ENCODE measurements around the gene MRPL32.

Gene MRPL32

GRCh38 chr7:42914421-42915045, 17.6 kb upstream of the MRPL32 start:
- Mint-ChIP-seq H3K4me3 (peak overlapping the region; percentile 57), H3K4me1 (ENCODE audit: low read depth) (peaks cover 69% of the 10 kb centered on the region), H3K27me3 (no peaks in the 10 kb centered on the region), H3K36me3 (ENCODE audit: low read depth) (peaks cover 50% of the 10 kb centered on the region), H3K27ac (peak overlapping the region; percentile 92), H3K9me3 (no peaks in the 10 kb centered on the region)

GRCh38 chr7:42915356-42915755, 16.8 kb upstream of the MRPL32 start:
- H3K36me3 Mint-ChIP-seq (ENCODE audit: low read depth), result peaks cover 58% of the 10 kb centered on the region
- no peak overlapping the region for H3K27ac Mint-ChIP-seq
- peaks cover 60% of the 10 kb centered on the region for H3K4me1 Mint-ChIP-seq (ENCODE audit: low read depth)
- H3K4me3 Mint-ChIP-seq, result no peak overlapping the region
- H3K27me3 Mint-ChIP-seq, result no peaks in the 10 kb centered on the region
- H3K9me3 Mint-ChIP-seq, result no peaks in the 10 kb centered on the region

GRCh38 chr7:42922017-42922753, 10.0 kb upstream of the MRPL32 start:
- Mint-ChIP-seq H3K27ac (no peak overlapping the region), H3K9me3 (no peaks in the 10 kb centered on the region), H3K27me3 (no peaks in the 10 kb centered on the region), H3K4me1 (ENCODE audit: low read depth) (peaks cover 41% of the 10 kb centered on the region), H3K4me3 (no peak overlapping the region), H3K36me3 (ENCODE audit: low read depth) (peaks cover 82% of the 10 kb centered on the region)

- H3K27me3 Mint-ChIP-seq, result no peaks in the 10 kb centered on the region
- peaks cover 92% of the 10 kb centered on the region for H3K36me3 Mint-ChIP-seq (ENCODE audit: low read depth)
- peak overlapping the region; percentile 49 for H3K4me3 Mint-ChIP-seq
- H3K27ac Mint-ChIP-seq, result peak overlapping the region; percentile 55
- peaks cover 62% of the 10 kb centered on the region for H3K4me1 Mint-ChIP-seq (ENCODE audit: low read depth)
- no peaks in the 10 kb centered on the region for H3K9me3 Mint-ChIP-seq
Observed at GRCh38 chr7:42924223-42924838, 7.8 kb upstream of the MRPL32 start.

GRCh38 chr7:42925630-42926029, 6.5 kb upstream of the MRPL32 start:
- Mint-ChIP-seq H3K4me1 (ENCODE audit: low read depth) (peaks cover 75% of the 10 kb centered on the region), H3K27ac (peak overlapping the region; percentile 65), H3K4me3 (no peak overlapping the region), H3K36me3 (ENCODE audit: low read depth) (peaks cover 88% of the 10 kb centered on the region), H3K9me3 (no peaks in the 10 kb centered on the region), H3K27me3 (no peaks in the 10 kb centered on the region)

- H3K27ac Mint-ChIP-seq, result no peak overlapping the region
- H3K4me1 Mint-ChIP-seq (ENCODE audit: low read depth), result peaks cover 81% of the 10 kb centered on the region
- no peaks in the 10 kb centered on the region for H3K27me3 Mint-ChIP-seq
- H3K9me3 Mint-ChIP-seq, result no peaks in the 10 kb centered on the region
- H3K4me3 Mint-ChIP-seq, result no peak overlapping the region
- peaks cover 87% of the 10 kb centered on the region for H3K36me3 Mint-ChIP-seq (ENCODE audit: low read depth)
Observed at GRCh38 chr7:42926204-42926603, 6.0 kb upstream of the MRPL32 start.

- H3K9me3 Mint-ChIP-seq, result no peaks in the 10 kb centered on the region
- H3K4me3 Mint-ChIP-seq, result peak overlapping the region; percentile 38
- peak overlapping the region; percentile 16 for H3K27ac Mint-ChIP-seq
- H3K27me3 Mint-ChIP-seq, result no peaks in the 10 kb centered on the region
- H3K4me1 Mint-ChIP-seq (ENCODE audit: low read depth), result peaks cover 85% of the 10 kb centered on the region
- peaks cover 70% of the 10 kb centered on the region for H3K36me3 Mint-ChIP-seq (ENCODE audit: low read depth)
Observed at GRCh38 chr7:42928754-42929153, 3.4 kb upstream of the MRPL32 start.

GRCh38 chr7:42929449-42929848, 2.7 kb upstream of the MRPL32 start:
- H3K36me3 Mint-ChIP-seq (ENCODE audit: low read depth), result peaks cover 64% of the 10 kb centered on the region
- H3K4me1 Mint-ChIP-seq (ENCODE audit: low read depth), result peaks cover 86% of the 10 kb centered on the region
- H3K27ac Mint-ChIP-seq, result peak overlapping the region; percentile 80

GRCh38 chr7:42930889-42931288, 1.3 kb upstream of the MRPL32 start:
- peaks cover 62% of the 10 kb centered on the region for H3K36me3 Mint-ChIP-seq (ENCODE audit: low read depth)
- no peaks in the 10 kb centered on the region for H3K27me3 Mint-ChIP-seq
- peak overlapping the region; percentile 100 for H3K27ac Mint-ChIP-seq
- peak overlapping the region; percentile 100 for H3K4me3 Mint-ChIP-seq
- H3K9me3 Mint-ChIP-seq, result no peaks in the 10 kb centered on the region
- peaks cover 78% of the 10 kb centered on the region for H3K4me1 Mint-ChIP-seq (ENCODE audit: low read depth)

More at GRCh38 chr7:42929449-42929848, 2.7 kb upstream of the MRPL32 start:
- Mint-ChIP-seq H3K4me3 (peak overlapping the region; percentile 100), H3K27me3 (no peaks in the 10 kb centered on the region), H3K9me3 (no peaks in the 10 kb centered on the region)

- peaks cover 61% of the 10 kb centered on the region for H3K36me3 Mint-ChIP-seq (ENCODE audit: low read depth)
- H3K27ac Mint-ChIP-seq, result peak overlapping the region; percentile 100
- no peaks in the 10 kb centered on the region for H3K9me3 Mint-ChIP-seq
Observed at GRCh38 chr7:42931447-42931833, 736 bp upstream of the MRPL32 start.

GRCh38 chr7:42932811-42933591, 825 bp downstream of the MRPL32 start:
- H3K27ac Mint-ChIP-seq, result peak overlapping the region; percentile 100
- peaks cover 65% of the 10 kb centered on the region for H3K4me1 Mint-ChIP-seq (ENCODE audit: low read depth)
- peak overlapping the region; percentile 100 for H3K4me3 Mint-ChIP-seq
- no peaks in the 10 kb centered on the region for H3K27me3 Mint-ChIP-seq
- H3K9me3 Mint-ChIP-seq, result no peaks in the 10 kb centered on the region
- peaks cover 58% of the 10 kb centered on the region for H3K36me3 Mint-ChIP-seq (ENCODE audit: low read depth)

More at GRCh38 chr7:42931447-42931833, 736 bp upstream of the MRPL32 start:
- H3K4me3 Mint-ChIP-seq, result peak overlapping the region; percentile 100
- peaks cover 77% of the 10 kb centered on the region for H3K4me1 Mint-ChIP-seq (ENCODE audit: low read depth)
- H3K27me3 Mint-ChIP-seq, result no peaks in the 10 kb centered on the region

- Mint-ChIP-seq H3K36me3 (ENCODE audit: low read depth) (peaks cover 56% of the 10 kb centered on the region), H3K4me3 (peak overlapping the region; percentile 100), H3K27ac (peak overlapping the region; percentile 72), H3K4me1 (ENCODE audit: low read depth) (peaks cover 57% of the 10 kb centered on the region), H3K27me3 (no peaks in the 10 kb centered on the region), H3K9me3 (no peaks in the 10 kb centered on the region)
Observed at GRCh38 chr7:42934291-42934690, 2.1 kb downstream of the MRPL32 start.

GRCh38 chr7:42935861-42936260, 3.7 kb downstream of the MRPL32 start:
- peaks cover 50% of the 10 kb centered on the region for H3K36me3 Mint-ChIP-seq (ENCODE audit: low read depth)
- no peak overlapping the region for H3K4me3 Mint-ChIP-seq
- no peaks in the 10 kb centered on the region for H3K9me3 Mint-ChIP-seq
- no peak overlapping the region for H3K27ac Mint-ChIP-seq
- no peaks in the 10 kb centered on the region for H3K27me3 Mint-ChIP-seq
- peaks cover 57% of the 10 kb centered on the region for H3K4me1 Mint-ChIP-seq (ENCODE audit: low read depth)

- H3K4me3 Mint-ChIP-seq, result no peak overlapping the region
- no peaks in the 10 kb centered on the region for H3K27me3 Mint-ChIP-seq
- peak overlapping the region; percentile 68 for H3K27ac Mint-ChIP-seq
- no peaks in the 10 kb centered on the region for H3K9me3 Mint-ChIP-seq
- peaks cover 40% of the 10 kb centered on the region for H3K36me3 Mint-ChIP-seq (ENCODE audit: low read depth)
- H3K4me1 Mint-ChIP-seq (ENCODE audit: low read depth), result peaks cover 33% of the 10 kb centered on the region
Observed at GRCh38 chr7:42939457-42940240, 7.5 kb downstream of the MRPL32 start.
